Measurements from ENCODE around the gene ZFAND3. TPM values are rescaled to one million over a fixed set of nuclear protein-coding genes. Genes with fewer than 3 reads are reported as not detected.

ZFAND3 gene
- total RNA-seq, 1 experiment from 2014 or later, result 22.2 TPM

GRCh38 chr6:38163186-38164130, 343.9 kb downstream of the ZFAND3 start:
- no peak overlapping the region for H2AFZ ChIP-seq (ENCODE audit: low read length)
- H3K4me1 ChIP-seq (ENCODE audit: insufficient read depth, low read length), result no peaks in the 10 kb centered on the region
- TF ChIP-seq CTCF (conservative IDR thresholded peaks at IDR 0.05; ENCODE audit: low read depth, low read length) (no peak), EZH2 (IDR thresholded peaks at IDR 0.05; ENCODE audit: low read length, unreplicated experiment) (no peak)
- POLR2A ChIA-PET (ENCODE audit: unreplicated experiment), result no interaction called here
- H4K20me1 ChIP-seq (ENCODE audit: low read length), result no peaks in the 10 kb centered on the region
- no peak overlapping the region for H3K9ac ChIP-seq (ENCODE audit: low read length)
- no peaks in the 10 kb centered on the region for H3K79me2 ChIP-seq (ENCODE audit: low read length)
- no peaks in the 10 kb centered on the region for H3K9me3 ChIP-seq (ENCODE audit: low read length)
- no peaks in the 10 kb centered on the region for H3K9me2 ChIP-seq (replicated peaks; ENCODE audit: low read length)
- H3K36me3 ChIP-seq (ENCODE audit: low read depth, low read length), result no peaks in the 10 kb centered on the region
- H3K27ac ChIP-seq (ENCODE audit: low read length), result no peak overlapping the region
- ATAC-seq (no peak), DNase-seq (no peak)
- no peak overlapping the region for H3K4me2 ChIP-seq (ENCODE audit: low read length)
- CTCF ChIA-PET, result interaction anchor here (0.6 kb wide), 1 partner anchor 100 kb away, joined by 4 read pairs; no protein-coding TSS in a partner anchor
- H3K27me3 ChIP-seq (ENCODE audit: low read length), result no peaks in the 10 kb centered on the region
- intact Hi-C loops (cut with micrococcal nuclease), result no loop called here
- H3K4me3 ChIP-seq (ENCODE audit: low read length), result no peak overlapping the region
- no peaks in the 10 kb centered on the region for H3F3A ChIP-seq (ENCODE audit: low read length, unreplicated experiment)
- no TSS peak for BruUV-seq (replicated peaks)

GRCh38 chr6:38164131-38164481, 344.6 kb downstream of the ZFAND3 start:
- Histone ChIP-seq H3K27ac (ENCODE audit: low read length) (no peak overlapping the region), H3K9me2 (replicated peaks; ENCODE audit: low read length) (no peaks in the 10 kb centered on the region), H3K9me3 (ENCODE audit: low read length) (no peaks in the 10 kb centered on the region), H3K4me3 (ENCODE audit: low read length) (no peak overlapping the region), H3K4me2 (ENCODE audit: low read length) (no peak overlapping the region), H4K20me1 (ENCODE audit: low read length) (no peaks in the 10 kb centered on the region), H2AFZ (ENCODE audit: low read length) (no peak overlapping the region), H3K79me2 (ENCODE audit: low read length) (no peaks in the 10 kb centered on the region), H3K36me3 (ENCODE audit: low read depth, low read length) (no peaks in the 10 kb centered on the region), H3K4me1 (ENCODE audit: insufficient read depth, low read length) (no peaks in the 10 kb centered on the region), H3K9ac (ENCODE audit: low read length) (no peak overlapping the region), H3K27me3 (ENCODE audit: low read length) (no peaks in the 10 kb centered on the region), H3F3A (ENCODE audit: low read length, unreplicated experiment) (no peaks in the 10 kb centered on the region)
- intact Hi-C loops (cut with micrococcal nuclease), result no loop called here
- TF ChIP-seq EZH2phosphoT487 (IDR thresholded peaks at IDR 0.05; ENCODE audit: borderline replicate concordance, low read length) (no peak), CTCF (conservative IDR thresholded peaks at IDR 0.05; ENCODE audit: low read depth, low read length) (no peak), EZH2 (IDR thresholded peaks at IDR 0.05; ENCODE audit: low read length, unreplicated experiment) (no peak)
- POLR2A ChIA-PET (ENCODE audit: unreplicated experiment), result no interaction called here
- DNase-seq (no peak), ATAC-seq (no peak)
- CTCF ChIA-PET, result interaction anchor here (0.6 kb wide), 1 partner anchor 100 kb away, joined by 4 read pairs; no protein-coding TSS in a partner anchor
- BruUV-seq (replicated peaks), result no TSS peak

DNA sequence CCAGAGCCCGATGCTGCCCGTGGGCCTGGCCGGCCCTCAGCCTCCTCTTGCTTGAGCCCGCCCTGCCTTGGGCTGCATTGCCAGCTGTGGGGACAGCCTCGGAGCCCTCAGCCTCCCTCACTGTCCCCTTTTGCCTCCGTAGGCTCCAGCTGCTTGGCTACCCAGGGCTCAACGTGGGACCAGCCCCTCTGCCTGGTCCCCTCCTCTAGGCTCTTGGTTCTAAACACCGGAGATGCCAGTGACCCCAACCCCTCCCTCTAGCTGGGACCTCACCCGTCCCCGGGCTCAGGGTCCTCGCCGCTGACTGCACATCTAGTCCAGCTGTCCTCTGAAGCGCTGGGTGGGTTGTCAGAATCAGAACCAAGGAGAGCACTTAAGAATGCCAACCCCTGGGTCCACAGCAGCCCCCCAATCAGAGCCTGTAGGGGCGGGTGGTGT, 345.2 kb downstream of the ZFAND3 start:
- CTCF ChIA-PET, result interaction anchor here (0.6 kb wide), 1 partner anchor 424 kb away, joined by 14 read pairs; no protein-coding TSS in a partner anchor
- DNase-seq (no peak), ATAC-seq (no peak)
- no peak overlapping the region for H2AFZ ChIP-seq (ENCODE audit: low read length)
- H3K27ac ChIP-seq (ENCODE audit: low read length), result no peak overlapping the region
- no peaks in the 10 kb centered on the region for H3K4me1 ChIP-seq (ENCODE audit: insufficient read depth, low read length)
- POLR2A ChIA-PET (ENCODE audit: unreplicated experiment), result no interaction called here
- no peak overlapping the region for H3K4me2 ChIP-seq (ENCODE audit: low read length)
- H3F3A ChIP-seq (ENCODE audit: low read length, unreplicated experiment), result no peaks in the 10 kb centered on the region
- no peaks in the 10 kb centered on the region for H3K79me2 ChIP-seq (ENCODE audit: low read length)
- H3K9me3 ChIP-seq (ENCODE audit: low read length), result no peaks in the 10 kb centered on the region
- no peak overlapping the region for H3K4me3 ChIP-seq (ENCODE audit: low read length)
- H3K9me2 ChIP-seq (replicated peaks; ENCODE audit: low read length), result no peaks in the 10 kb centered on the region
- BruUV-seq (replicated peaks), result no TSS peak
- TF ChIP-seq CTCF (conservative IDR thresholded peaks at IDR 0.05; ENCODE audit: low read depth, low read length) (no peak), EZH2phosphoT487 (IDR thresholded peaks at IDR 0.05; ENCODE audit: borderline replicate concordance, low read length) (no peak), EZH2 (IDR thresholded peaks at IDR 0.05; ENCODE audit: low read length, unreplicated experiment) (no peak)
- no peaks in the 10 kb centered on the region for H4K20me1 ChIP-seq (ENCODE audit: low read length)
- no peak overlapping the region for H3K9ac ChIP-seq (ENCODE audit: low read length)
- H3K36me3 ChIP-seq (ENCODE audit: low read depth, low read length), result no peaks in the 10 kb centered on the region
- H3K27me3 ChIP-seq (ENCODE audit: low read length), result no peaks in the 10 kb centered on the region
- intact Hi-C loops (cut with micrococcal nuclease), result no loop called here

Data from PC-3 (cell line).